Measurements from ENCODE around the gene CLEC18A. TPM values are rescaled to one million over a fixed set of nuclear protein-coding genes. Genes with fewer than 3 reads are reported as not detected.
"Not testable (repeated sequence)": the region's sequence is repeated elsewhere in the genome, so short reads cannot be mapped to it uniquely, and the experiment has no call there.

The CLEC18A gene
- total RNA-seq, 1 donor from 2014 or later, result 3.4 TPM

DNA sequence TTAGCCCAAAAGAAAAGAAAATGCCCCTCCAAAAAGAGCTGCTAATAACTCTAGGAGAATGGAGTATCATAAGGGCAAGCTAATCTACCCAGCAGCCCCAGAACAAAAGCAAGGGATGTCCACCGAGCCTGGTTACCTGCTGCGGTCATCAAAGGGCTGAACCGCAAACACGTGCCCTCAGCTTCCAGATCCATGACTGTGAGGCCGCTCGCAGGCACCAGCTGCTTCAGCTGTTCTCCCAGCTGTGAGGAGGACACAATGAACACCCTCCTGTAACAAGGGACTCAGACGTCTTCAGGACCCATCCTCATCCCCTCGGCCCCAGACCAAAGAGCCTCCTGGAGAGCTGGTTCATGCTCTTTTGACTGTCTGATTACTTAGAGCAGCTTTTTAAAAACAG is 59.5 kb downstream of the CLEC18A start:
- H3K4me3 Mint-ChIP-seq (ENCODE audit: unreplicated experiment); H3K4me3 ChIP-seq (ENCODE audit: insufficient read depth, low read depth, low read length); H3K9me3 ChIP-seq (ENCODE audit: insufficient read depth, low read depth, low read length); H3K27ac ChIP-seq (ENCODE audit: low read depth, low read length); H3K27ac Mint-ChIP-seq (ENCODE audit: unreplicated experiment); H3K4me2 ChIP-seq (ENCODE audit: low read length); H3K27me3 Mint-ChIP-seq (ENCODE audit: low read depth, unreplicated experiment); H3K36me3 ChIP-seq (ENCODE audit: insufficient read depth, low read length); H3K79me2 ChIP-seq (ENCODE audit: insufficient read depth, low read length); DNase-seq (ENCODE audit: low read depth); H4K20me1 ChIP-seq (ENCODE audit: insufficient read depth, low read length); H3K27me3 ChIP-seq (ENCODE audit: insufficient read depth, low read length); H2AFZ ChIP-seq (ENCODE audit: low read depth, low read length); FAIRE-seq; H3K4me1 ChIP-seq (ENCODE audit: insufficient read depth, low read length); H3K9me3 Mint-ChIP-seq (ENCODE audit: unreplicated experiment); H3K9ac ChIP-seq (ENCODE audit: low read length): not testable (repeated sequence)
- H3K4me1 Mint-ChIP-seq (ENCODE audit: low read depth, unreplicated experiment), result peaks cover 12% of the 10 kb centered on the region
- H3K36me3 Mint-ChIP-seq (ENCODE audit: low read depth, unreplicated experiment), result peaks cover 20% of the 10 kb centered on the region

DNA sequence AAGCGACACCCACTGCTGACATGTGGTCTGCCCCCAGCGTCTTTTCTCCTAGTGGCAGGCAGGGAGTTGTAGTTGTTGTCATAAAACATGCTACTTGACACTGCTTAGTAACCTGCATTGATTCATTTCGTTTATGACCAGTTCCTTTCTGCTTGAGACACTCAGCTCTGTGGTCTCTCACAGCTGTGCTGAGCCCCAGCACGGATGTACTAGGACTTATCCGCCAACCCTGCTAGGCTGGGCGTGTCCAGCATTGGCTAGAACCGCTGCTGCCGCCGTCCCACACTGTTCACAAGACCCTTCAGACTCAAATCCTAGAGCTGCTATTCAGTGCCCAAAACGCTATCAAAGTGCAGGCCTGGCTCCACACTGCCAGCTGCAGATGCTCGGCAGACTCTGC is 60.0 kb downstream of the CLEC18A start:
- Mint-ChIP-seq H3K36me3 (ENCODE audit: low read depth, unreplicated experiment) (peaks cover 20% of the 10 kb centered on the region), H3K4me1 (ENCODE audit: low read depth, unreplicated experiment) (peaks cover 15% of the 10 kb centered on the region)
- H3K27ac ChIP-seq (ENCODE audit: low read depth, low read length); H3K27me3 ChIP-seq (ENCODE audit: insufficient read depth, low read length); H3K4me3 ChIP-seq (ENCODE audit: insufficient read depth, low read depth, low read length); H3K4me1 ChIP-seq (ENCODE audit: insufficient read depth, low read length); H3K79me2 ChIP-seq (ENCODE audit: insufficient read depth, low read length); FAIRE-seq; H3K9me3 Mint-ChIP-seq (ENCODE audit: unreplicated experiment); H4K20me1 ChIP-seq (ENCODE audit: insufficient read depth, low read length); H3K36me3 ChIP-seq (ENCODE audit: insufficient read depth, low read length); H3K9ac ChIP-seq (ENCODE audit: low read length); H3K9me3 ChIP-seq (ENCODE audit: insufficient read depth, low read depth, low read length); H3K27me3 Mint-ChIP-seq (ENCODE audit: low read depth, unreplicated experiment); H3K27ac Mint-ChIP-seq (ENCODE audit: unreplicated experiment); H3K4me2 ChIP-seq (ENCODE audit: low read length); H3K4me3 Mint-ChIP-seq (ENCODE audit: unreplicated experiment); H2AFZ ChIP-seq (ENCODE audit: low read depth, low read length): not testable (repeated sequence)
- peak; percentile 4 for DNase-seq (ENCODE audit: low read depth)

DNA sequence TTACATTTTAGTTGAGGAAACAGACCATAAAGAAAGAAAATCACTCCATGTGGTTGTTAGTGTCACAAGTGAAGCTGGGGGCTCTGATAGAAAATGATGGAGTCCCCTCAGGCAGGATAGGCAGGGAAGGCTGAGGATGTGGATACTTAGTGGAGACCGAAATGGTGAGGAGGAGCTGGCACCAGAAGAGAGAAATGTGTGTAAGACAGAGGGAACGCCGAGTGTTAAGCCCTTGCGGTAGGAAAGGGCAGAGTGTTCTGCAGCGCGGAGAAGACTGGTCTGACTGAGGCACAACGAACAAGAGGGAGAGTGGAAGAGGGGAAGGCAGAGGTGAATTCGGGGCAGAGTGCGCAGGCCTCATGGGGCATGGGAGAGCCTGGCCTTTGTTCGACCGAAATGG is 61.2 kb downstream of the CLEC18A start:
- not testable (repeated sequence) for DNase-seq (ENCODE audit: low read depth); H3K9ac ChIP-seq (ENCODE audit: low read length); H3K4me2 ChIP-seq (ENCODE audit: low read length); H3K4me3 Mint-ChIP-seq (ENCODE audit: unreplicated experiment); H3K27me3 Mint-ChIP-seq (ENCODE audit: low read depth, unreplicated experiment); H3K27ac ChIP-seq (ENCODE audit: low read depth, low read length); H3K27me3 ChIP-seq (ENCODE audit: insufficient read depth, low read length); H4K20me1 ChIP-seq (ENCODE audit: insufficient read depth, low read length); FAIRE-seq; H3K27ac Mint-ChIP-seq (ENCODE audit: unreplicated experiment); H3K79me2 ChIP-seq (ENCODE audit: insufficient read depth, low read length); H3K9me3 Mint-ChIP-seq (ENCODE audit: unreplicated experiment); H3K4me3 ChIP-seq (ENCODE audit: insufficient read depth, low read depth, low read length); H3K9me3 ChIP-seq (ENCODE audit: insufficient read depth, low read depth, low read length); H3K36me3 ChIP-seq (ENCODE audit: insufficient read depth, low read length); H2AFZ ChIP-seq (ENCODE audit: low read depth, low read length); H3K4me1 ChIP-seq (ENCODE audit: insufficient read depth, low read length)
- Mint-ChIP-seq H3K4me1 (ENCODE audit: low read depth, unreplicated experiment) (peaks cover 17% of the 10 kb centered on the region), H3K36me3 (ENCODE audit: low read depth, unreplicated experiment) (peaks cover 16% of the 10 kb centered on the region)

DNA sequence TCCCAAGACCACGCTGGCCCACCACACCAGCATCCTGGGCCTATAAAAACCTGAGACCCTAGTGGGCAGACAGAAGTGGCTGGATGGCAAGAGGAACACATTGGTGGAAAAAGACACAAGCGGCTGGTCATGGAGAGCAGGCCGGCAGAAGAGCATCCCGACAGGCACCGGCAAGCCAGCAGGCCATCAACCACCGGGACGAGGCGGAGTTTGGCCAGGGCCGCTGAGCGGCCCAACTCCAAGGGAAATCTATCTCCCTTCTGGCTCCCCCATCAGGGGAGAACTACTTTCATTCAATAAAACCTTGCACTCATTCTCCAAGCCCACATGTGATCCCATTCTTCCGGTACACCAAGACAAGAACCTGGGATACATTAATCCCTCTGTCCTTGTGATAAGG is 61.8 kb downstream of the CLEC18A start:
- H3K9me3 Mint-ChIP-seq (ENCODE audit: unreplicated experiment); H3K4me3 Mint-ChIP-seq (ENCODE audit: unreplicated experiment); H3K27ac ChIP-seq (ENCODE audit: low read depth, low read length); H3K9ac ChIP-seq (ENCODE audit: low read length); H3K4me3 ChIP-seq (ENCODE audit: insufficient read depth, low read depth, low read length); DNase-seq (ENCODE audit: low read depth); H3K27ac Mint-ChIP-seq (ENCODE audit: unreplicated experiment); H3K79me2 ChIP-seq (ENCODE audit: insufficient read depth, low read length); H3K4me2 ChIP-seq (ENCODE audit: low read length); FAIRE-seq; H3K9me3 ChIP-seq (ENCODE audit: insufficient read depth, low read depth, low read length); H3K36me3 ChIP-seq (ENCODE audit: insufficient read depth, low read length); H3K27me3 ChIP-seq (ENCODE audit: insufficient read depth, low read length); H4K20me1 ChIP-seq (ENCODE audit: insufficient read depth, low read length); H3K4me1 ChIP-seq (ENCODE audit: insufficient read depth, low read length); H2AFZ ChIP-seq (ENCODE audit: low read depth, low read length); H3K27me3 Mint-ChIP-seq (ENCODE audit: low read depth, unreplicated experiment): not testable (repeated sequence)
- Mint-ChIP-seq H3K36me3 (ENCODE audit: low read depth, unreplicated experiment) (peaks cover 16% of the 10 kb centered on the region), H3K4me1 (ENCODE audit: low read depth, unreplicated experiment) (peaks cover 17% of the 10 kb centered on the region)

Small RNA genes lying within 50 kb of the gene (microRNA-seq; reads per million reads assigned to microRNA genes)
- 4,747 reads per million, percentile 92 among the genes with 10 or more reads in this experiment for gene MIR140

Other genes starting within 250 kb of the CLEC18A start
- 61.0 and 74.5 TPM in 2 replicates for gene NQO1, start 224.8 kb upstream of the CLEC18A start, total RNA-seq
- gene NOB1, start 196.4 kb upstream of the CLEC18A start, total RNA-seq, result 41.9 and 46.0 TPM in 2 replicates
- 26.4 and 28.7 TPM in 2 replicates for gene WWP2, start 189.0 kb upstream of the CLEC18A start, total RNA-seq
- gene PDPR, start 163.0 kb downstream of the CLEC18A start, total RNA-seq, result 22.0 and 22.7 TPM in 2 replicates
- gene CLEC18C, start 222.5 kb downstream of the CLEC18A start, total RNA-seq, result 1.4 and 3.6 TPM in 2 replicates